HG02970 (cell line): Measurements from ENCODE around the gene SLC6A17.

Experiments used
- ATAC-seq: cut with Tn5 transposase; IDR thresholded peaks from one replicate; pipeline ENCODE4 v1.9.1; 2021; ENCODE audit warnings: mild to moderate bottlenecking, moderate library complexity, moderate number of reproducible peaks; ENCODE audit not compliant: unreplicated experiment, low FRiP score

Gene SLC6A17

DNA sequence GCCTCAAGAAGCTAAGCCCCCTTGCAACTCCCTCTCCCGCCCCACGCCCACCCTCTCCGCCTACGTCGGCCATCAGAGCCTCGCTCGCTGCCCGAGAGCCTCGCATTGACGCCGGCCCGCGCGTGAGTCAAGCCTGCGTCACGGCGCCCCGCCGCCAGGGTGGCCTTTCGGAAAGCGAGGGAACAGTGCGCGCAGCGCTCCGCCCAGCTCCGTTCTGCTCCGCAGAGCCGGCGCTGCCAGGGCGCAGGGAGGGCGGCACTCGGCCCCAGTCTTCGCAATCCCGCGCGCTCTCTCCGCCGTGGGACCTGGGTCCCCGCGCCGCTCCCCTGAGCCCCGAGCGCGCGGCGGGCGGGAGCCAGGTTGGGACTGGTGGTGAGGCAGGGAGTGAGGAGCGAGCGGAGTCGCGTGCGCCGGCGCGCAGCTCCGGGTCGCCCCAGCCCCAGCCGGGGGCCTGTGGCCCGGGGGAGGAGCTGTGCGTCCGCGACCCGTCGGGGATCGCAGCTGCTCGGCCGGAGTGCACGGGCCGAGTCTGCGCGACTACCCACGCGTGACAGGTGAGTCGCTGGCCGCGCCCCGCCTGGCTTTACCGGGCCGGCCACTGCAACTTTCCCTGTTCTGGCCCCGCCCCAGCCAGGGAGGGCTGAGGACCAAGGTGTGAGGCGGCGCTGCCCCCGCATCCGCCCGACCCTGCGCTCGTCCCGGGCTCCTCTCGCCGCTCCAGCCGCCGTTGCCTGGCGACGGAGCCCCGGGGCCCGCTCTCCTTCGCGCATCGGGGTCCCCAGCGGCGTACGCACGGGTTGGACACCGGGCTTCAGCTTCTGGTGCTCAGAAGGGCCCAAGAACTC lies at the start of gene SLC6A17:
Gene SLC6A17 (plus strand): TSS at position 165 of the 845 bp plus-strand sequence. CDS start 16,436 bp downstream, outside the sequence.
- no peak for ATAC-seq

DNA sequence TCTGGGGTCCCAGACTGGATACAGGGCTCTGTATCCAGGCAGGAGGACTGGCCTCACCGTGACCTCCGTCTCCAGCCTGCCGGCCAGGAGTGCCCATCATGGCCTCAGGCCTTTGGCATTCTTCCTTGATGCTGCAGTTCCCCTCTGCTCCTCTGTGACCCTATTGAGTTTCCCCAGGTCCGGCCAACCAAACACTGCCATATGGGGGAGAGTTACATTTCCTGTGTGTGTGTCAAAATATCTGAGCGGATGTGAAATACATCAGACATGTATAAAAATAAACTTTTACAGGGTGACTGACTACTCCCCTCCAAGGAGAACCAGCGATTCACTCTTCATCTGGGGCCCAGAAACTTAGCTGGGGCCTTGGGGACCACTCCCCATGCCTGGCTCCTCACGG lies 48.2 kb upstream of the SLC6A17 start:
- ATAC-seq, result no peak

DNA sequence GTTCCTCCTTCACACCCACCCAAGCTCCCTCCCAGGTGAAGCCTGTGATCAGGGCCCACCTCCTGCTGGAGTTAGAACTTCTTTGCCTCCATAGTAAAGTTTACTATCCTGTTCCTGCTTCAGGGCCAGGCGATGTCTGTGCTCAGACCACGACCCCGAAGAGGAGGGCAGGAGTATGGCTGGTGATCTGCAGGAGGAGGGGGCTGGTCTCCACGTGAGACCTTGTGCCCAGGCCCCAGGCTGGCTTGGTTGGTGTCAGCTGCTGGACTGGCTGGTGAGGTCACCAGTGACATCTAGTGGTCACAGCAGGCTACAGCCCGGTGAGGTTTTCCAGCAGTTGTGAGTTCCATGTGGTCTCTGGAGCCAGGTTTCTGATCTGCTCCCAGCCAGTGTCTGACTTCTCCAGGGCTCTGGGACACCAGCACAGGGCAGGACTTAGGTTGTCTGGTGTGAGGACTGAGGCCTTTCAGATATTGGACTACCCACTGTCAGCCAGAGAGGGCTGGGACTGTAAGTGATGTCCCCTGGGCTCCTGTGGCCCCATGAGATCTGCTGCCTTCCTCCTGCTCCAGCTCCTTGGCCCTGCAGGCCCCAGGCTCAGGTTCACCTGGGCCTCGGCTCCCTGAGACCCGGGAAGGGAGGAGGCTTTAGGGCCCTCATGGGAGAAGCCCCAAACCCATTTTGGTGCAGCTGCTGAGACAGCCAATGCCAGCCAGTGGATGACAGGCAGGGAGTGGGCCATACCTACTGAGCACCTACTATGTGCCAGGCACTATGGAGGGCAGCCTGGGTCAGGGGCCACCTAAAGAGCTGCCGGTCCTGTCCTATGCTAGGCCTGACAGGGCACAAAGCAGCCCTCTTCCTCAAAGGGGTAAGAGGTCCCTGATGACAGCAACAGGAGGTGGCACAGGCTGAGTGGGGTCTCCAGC lies 44.0 kb upstream of the SLC6A17 start:
- no peak for ATAC-seq

DNA sequence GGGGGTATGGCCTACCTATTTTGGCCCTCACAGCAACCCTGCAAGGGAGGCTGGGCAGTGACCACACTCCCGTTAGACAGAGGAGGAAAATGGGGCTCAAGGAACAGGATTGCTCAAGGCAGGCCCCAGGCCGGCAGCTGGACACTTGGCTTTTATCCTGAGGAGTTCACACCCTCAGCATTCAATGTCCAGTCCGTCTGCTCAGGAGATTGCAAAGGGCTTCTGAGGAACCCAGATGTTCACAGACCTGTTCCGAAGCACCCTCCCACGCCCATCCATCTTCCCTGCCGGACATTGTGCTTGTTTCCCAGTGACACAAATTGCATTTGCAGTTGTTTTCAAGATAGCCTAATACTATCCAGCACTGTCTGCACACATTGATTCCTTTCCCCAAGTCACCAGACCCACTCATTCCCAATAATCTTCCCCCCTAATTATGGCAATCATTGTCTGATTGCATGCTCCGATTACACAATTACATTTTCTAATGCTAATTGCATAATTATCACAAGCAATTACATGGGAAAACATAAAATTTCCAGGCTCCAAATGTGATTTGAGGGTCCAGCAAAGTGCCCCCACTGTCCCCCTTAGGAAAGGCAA lies 42.3 kb upstream of the SLC6A17 start:
- ATAC-seq, result no peak

DNA sequence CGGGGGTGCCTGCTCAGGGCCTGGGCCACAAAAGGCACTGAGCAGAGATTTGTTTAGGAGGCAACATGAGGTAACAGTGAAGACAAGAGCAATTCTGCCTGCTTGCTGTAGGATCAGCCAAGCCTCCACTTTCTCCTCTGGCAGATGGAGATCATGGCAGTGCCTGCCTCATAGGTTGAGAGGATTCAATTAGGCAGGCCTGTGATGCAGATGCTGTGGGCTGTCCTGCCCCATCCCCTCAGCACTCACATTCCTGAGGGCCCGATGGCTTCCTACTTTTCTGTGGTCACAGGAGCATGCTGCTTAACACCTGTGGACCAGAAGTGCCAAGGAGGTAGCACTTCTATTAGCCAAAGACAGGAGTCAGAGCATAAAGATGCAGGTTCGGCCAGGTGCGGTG lies 39.2 kb upstream of the SLC6A17 start:
- no peak for ATAC-seq

DNA sequence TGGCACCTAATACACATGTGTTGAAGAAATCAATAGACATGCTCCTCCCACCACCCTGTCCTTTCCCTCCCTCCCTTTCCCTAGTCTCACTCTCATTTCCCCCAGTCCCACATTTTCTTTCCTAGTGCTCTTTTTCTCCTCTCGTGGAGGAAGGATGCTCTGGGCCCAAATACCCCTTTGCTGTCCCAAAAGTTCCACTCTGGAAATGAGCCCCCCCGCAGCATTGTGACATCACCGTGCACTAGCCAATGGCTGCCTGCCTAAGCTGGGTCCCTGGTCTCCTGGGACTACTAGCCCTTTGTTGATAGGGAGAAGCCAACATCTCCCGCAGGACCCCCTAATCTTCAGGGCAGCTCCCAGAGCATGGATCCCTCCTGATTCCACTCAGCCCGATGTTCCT lies 38.2 kb upstream of the SLC6A17 start, which contains the start of gene UBL4B:
Gene UBL4B (plus strand): TSS at position 301 of the 400 bp plus-strand sequence. CDS start 92 bp downstream, at position 393.
- ATAC-seq, result no peak

DNA sequence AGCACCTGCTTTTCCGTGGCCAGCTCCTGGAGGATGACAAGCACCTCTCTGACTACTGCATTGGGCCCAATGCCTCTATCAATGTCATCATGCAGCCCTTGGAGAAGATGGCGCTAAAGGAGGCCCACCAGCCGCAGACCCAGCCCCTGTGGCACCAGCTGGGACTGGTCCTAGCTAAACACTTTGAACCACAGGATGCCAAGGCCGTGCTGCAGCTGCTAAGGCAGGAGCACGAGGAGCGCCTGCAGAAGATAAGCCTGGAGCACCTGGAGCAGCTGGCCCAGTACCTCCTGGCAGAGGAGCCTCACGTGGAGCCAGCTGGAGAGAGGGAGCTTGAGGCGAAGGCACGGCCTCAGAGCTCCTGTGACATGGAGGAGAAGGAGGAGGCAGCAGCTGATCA lies 37.6 kb upstream of the SLC6A17 start:
- ATAC-seq, result no peak

DNA sequence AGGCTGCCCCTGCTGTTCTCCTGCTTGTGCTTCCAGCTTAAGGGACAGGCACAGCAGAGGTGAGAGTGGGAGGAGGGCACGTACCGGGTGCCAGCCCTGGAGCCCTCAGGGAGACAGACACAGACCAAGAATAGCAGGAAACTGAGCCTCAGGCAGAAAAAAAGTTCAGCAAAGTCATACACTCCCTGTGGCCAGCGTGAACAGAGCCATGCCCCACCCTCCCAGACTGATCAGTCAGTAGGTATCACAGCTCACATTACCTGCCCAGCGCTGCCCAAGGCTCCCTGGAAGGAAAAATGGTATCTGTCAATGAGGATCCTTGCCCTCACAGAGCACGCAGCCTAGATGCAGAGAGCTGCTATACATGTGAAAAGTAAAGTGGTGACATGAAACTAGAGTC lies 36.7 kb upstream of the SLC6A17 start:
- ATAC-seq, result no peak

DNA sequence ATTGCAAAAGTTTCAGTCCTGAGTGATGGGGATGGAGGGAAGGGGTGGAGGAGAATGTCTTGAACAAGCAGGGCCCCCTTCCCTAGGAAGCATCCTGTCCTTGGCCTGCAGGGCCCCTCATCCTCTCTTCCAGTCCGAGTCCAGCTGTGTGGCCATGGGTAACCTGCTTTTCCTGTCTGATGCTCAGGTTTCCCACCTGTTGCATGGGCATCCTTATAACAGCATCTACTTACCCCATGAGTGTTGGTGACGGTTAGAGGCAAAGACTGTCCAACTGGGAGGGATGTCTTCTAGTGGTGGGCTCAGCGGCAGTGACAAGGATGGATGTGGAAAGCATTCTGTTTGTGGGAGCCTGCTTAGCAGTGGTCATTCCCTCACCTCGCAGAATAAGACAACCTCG lies 36.1 kb upstream of the SLC6A17 start:
- no peak for ATAC-seq

DNA sequence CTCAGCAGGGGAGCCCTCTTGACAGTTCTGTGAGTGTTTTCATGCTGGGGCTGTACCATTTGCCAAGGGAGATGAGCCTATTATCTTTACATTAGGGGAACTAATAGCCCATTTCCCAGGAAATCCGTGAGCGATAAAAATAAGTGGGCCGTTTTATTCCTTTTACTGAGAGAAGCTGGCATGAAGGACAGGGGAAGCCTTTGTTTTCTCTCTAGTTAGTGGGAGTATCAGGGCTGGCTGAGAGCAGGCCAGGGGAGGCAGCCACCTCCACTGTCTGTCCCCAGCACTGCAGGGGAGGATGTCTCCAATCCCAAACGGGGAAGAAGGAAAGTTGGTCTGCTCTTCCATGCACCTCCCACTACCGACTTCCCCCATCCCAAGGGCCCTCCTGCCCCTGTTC lies 35.5 kb upstream of the SLC6A17 start:
- ATAC-seq, result no peak

DNA sequence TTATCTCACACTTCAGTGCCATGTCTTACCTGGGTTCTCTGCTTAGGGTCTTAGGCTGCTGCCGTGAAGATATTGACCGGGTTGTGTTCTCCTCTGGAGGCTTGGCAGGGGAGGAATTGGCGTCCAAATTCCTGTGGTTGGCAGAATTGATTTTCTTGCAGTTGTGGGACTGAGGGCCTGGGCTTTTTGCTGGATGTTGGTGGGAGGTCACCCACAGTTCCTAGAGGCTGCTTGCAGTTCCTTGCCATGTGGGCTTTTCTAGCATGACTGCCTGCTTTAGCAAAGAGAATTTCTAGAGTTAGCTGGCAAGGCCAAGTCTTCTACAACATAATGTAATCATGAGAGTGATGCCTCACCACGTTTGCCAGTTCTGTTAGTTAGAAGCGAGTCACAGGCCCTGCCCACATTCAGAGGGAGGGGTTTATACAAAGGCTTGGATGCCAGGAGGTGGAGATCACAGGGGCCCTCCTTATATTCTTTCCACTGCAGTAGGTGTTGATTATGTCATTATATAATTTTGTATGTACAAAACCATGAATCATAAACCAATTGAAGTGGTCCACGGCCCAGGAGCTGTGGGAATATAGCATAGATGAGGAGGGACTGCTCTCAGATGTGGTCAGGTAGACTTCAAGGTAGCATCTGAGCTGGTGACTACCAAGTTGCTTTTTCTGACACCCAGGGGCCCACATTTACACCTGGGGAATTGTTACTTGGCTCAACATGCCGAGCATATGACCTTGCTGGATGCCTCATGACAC lies 31.5 kb upstream of the SLC6A17 start:
- ATAC-seq, result no peak

DNA sequence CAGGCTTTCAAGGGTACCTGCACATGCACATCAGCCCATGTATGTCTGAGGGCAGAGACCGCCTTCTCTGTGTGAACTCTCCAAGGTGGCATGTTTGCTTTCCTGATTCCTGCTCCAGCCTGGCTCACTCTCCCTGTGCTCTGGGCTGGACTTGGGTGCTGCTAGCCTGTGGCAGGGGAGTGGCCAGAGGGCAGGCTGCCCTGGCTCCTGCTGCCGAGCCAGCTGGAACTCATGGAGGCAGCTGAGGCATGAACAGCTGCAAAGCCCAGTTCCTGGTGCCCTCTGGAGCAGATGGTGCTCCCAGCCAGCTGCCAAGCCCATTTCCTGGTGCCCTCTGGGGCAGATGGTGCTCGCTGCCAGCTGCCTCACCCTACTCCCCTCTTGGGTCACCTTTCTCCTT lies 30.5 kb upstream of the SLC6A17 start:
- no peak for ATAC-seq

DNA sequence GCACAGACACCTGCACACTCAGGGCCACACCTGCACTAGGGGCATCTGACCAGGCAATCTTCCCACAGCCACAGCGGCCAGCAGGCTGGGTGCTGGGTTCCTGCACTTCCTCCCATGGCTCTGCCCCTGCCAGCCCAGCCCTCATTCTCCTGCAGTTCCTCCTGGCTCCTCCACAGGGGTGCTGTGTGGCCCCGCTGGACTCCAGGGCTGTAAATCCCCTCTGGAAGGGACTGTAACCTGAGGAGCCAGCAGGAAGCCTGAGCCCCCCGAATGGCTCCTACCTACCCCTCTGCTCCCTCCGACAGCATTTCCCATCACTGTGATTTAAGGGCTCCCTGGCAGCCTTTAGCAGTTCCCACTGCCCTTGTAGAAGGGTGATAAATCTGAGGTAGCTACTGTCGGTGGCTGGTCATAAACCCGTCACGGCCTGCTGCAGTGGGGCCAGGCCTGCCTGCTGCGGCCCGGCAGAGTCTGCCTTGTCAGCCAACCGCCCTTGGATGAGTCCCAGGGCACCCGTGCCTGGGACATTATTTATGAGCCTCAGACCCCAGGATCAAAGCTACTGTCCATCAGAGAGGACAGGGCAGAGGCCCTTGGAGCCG lies 29.2 kb upstream of the SLC6A17 start:
- no peak for ATAC-seq

DNA sequence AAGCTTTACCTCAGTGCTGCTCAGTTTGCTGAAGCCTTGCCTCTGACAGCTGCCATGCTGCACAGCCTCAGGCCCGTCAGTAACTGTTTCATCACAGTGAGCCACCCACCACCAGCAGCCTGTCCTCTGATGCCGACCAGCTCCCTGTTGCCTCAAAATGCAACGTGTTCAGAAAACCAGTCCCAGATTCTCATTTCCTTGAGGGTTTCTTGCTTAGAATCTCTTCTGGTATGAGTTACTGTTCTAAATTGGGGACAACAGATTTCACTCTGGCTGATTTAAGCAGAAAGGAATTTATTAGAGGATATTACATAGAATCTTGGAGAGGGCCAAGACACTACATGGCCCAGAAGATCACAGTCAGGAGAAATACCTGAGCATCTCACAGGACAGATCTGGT lies 27.1 kb upstream of the SLC6A17 start:
- no peak for ATAC-seq

DNA sequence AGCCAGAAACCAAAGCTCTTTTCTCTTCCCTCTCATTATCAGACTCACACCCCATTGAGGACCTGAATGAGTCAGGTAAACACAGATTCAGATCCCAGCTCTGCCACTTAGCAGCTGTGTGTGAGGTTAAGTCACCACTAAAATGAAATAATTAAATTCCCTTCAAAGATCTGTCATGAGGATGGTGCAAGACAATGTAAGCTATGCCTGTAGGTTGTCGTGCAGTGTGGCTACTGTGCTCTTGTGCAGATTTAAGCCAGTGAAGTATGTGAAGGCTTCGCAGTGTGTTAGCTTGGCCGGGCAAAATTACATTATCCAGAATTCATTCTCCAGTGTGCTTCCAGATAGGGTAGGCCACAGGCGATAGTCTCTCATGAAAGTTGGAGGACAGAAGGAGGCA lies 24.5 kb upstream of the SLC6A17 start:
- no peak for ATAC-seq

DNA sequence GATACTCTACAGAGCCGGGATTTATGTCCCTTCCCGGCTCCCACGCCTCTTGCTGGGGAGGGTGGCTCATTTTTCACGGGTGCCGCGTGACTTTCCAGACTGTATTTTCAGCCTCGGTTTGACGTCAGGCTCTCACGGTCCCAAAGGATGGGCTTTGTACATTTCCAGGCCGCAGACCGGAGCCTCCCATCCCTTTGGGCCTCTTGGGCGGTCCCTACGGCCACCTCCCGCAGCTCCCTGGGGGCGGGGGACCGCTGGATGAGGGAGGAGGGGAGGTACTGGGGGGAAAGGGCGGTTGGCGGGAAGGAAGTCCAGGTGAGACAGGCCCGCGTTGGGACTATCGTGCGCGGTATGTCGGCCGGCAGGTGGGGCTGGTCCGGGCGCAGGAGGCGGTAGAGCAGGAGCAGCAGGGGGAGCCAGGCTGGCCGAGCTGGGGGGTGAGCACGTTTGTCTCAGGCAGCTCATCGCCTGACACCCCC lies 20.1 kb upstream of the SLC6A17 start:
- ATAC-seq, result no peak

DNA sequence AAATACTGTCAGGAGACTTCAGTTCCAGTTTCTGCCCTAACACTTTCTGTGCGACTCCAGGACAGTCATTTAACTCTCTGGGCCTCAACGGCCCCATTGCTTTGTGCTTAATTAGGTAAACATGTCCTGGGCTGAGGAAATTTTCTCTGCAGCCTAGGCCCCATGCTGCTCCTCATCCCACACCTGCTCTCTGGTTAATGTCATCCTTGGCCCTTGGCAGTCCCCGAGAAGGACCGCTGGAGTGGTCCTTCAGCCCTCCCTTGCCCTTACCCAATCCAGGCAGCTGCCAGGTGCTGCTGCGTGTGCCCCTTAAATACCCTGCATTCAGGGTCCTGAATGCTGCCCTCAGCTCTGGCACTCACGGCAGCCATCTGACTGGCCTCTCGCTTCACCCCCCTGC lies 19.3 kb upstream of the SLC6A17 start:
- no peak for ATAC-seq

DNA sequence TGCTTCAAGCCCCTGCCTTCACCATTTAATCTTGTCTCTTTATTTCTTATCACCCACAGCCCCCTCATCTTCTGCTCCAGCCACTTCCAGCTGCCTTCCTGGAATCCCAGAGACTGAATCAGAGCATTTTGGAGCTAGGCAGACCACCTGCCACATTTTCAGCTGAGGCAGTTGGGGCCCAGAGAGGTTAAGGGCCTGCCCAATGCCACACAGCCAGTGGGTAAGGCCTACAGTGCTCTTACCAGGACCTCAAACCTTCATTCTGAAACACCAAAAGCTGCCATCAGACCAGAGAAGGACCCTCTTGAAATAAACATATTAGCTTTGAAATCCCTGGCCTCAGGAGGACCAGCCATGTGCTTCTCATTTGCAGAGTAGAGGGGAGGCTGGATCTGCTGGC lies 17.6 kb upstream of the SLC6A17 start:
- no peak for ATAC-seq

DNA sequence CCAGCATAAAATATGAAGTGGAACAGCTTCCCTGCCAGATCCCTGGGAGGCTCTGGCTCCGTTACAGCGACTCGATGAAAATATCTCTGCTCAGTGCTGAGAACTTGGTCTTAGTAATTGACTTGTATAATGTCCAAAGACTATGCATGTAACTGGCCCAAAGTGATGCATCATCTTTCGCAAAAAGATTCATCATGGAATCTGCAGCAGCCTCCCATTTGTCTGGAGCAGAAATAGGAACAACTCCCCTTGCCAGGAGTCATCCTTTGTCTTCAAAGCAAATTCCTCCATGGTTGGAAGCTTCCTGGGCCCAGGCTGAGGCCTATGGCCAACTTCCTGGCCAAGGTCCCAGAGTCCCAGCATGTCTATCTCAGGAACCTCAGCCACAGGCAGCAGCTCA lies 16.9 kb upstream of the SLC6A17 start:
- no peak for ATAC-seq
